B cell (primary cell): ENCODE results near the gene MTSS2. TPM values are rescaled to one million over a fixed set of nuclear protein-coding genes. Genes with fewer than 3 reads are reported as not detected.

Experiments used
- ATAC-seq: fragments of 200-7000 bp; cut with Tn5 transposase; one replicate; pipeline ENCODE4 v1.10.0; 2021; ENCODE audit warnings: low read depth, mild to moderate bottlenecking, moderate number of reproducible peaks, moderate library complexity
- CTCF ChIA-PET: fragments of 350-600 bp; sonication (Branson Sonifier 250); formaldehyde crosslinking; loops from one replicate; lab custom pipeline; 2021; ENCODE audit warnings: antibody characterized with exemption, inconsistent platforms; lab: Charles Lee
- POLR2A ChIA-PET: fragments of 350-600 bp; sonication (Branson Sonifier 250); formaldehyde crosslinking; loops from one replicate; lab custom pipeline; 2021; ENCODE audit warnings: antibody characterized with exemption; lab: Charles Lee
- DNase-seq: peaks from one replicate; pipeline ENCODE4 v3.0.0; 2013
- H2AFZ ChIP-seq: 2 replicates; pipeline ENCODE4 v1.6.1; 2012; ENCODE audit warnings: mild to moderate bottlenecking, low read depth, low read length; ENCODE audit not compliant: insufficient read depth, poor library complexity, severe bottlenecking
- H3K27ac ChIP-seq, 2 donors: 1 replicate in 1 of 2; 2 replicates in 1 of 2; pipeline ENCODE4 v1.5.1; 2012 to 2013; ENCODE audit warnings: low read length in 2 of 2, mild to moderate bottlenecking in 2 of 2, moderate library complexity in 1 of 2
- H3K27me3 ChIP-seq, 4 experiments: fragments of 200-600 bp in 1 of 4; sonication (generic) in 1 of 4; replicated peaks in 1 of 4; 1 replicate in 2 of 4; 2 replicates in 2 of 4; pipeline versions ENCODE4 v1.6.1 to v1.7.0; 2013 to 2016; ENCODE audit warnings: low read length in 3 of 4, mild to moderate bottlenecking in 2 of 4, mixed read lengths in 1 of 4, moderate library complexity in 1 of 4; ENCODE audit not compliant: insufficient read depth in 4 of 4, control insufficient read depth in 3 of 4; ENCODE audit errors: control extremely low read depth in 1 of 4
- H3K36me3 ChIP-seq, 2 experiments: replicated peaks in 1 of 2; 1 replicate in 1 of 2; 2 replicates in 1 of 2; pipeline versions ENCODE4 v1.6.1 to v1.7.1; 2013; ENCODE audit warnings: low read length in 1 of 2; ENCODE audit not compliant: insufficient read depth in 2 of 2, control insufficient read depth in 1 of 2; ENCODE audit errors: control extremely low read depth in 1 of 2, extremely low read depth in 1 of 2
- H3K4me1 ChIP-seq, 2 donors: fragments of 200-600 bp in 1 of 2; sonication (generic) in 1 of 2; 1 replicate in 1 of 2; 2 replicates in 1 of 2; pipeline versions ENCODE4 v1.5.1 to v1.6.1; 2013 to 2017; ENCODE audit warnings: low read length in 2 of 2; ENCODE audit not compliant: control insufficient read depth in 2 of 2, insufficient read depth in 2 of 2
- H3K4me2 ChIP-seq: replicated peaks from 2 replicates; pipeline ENCODE3; 2012; ENCODE audit warnings: mild to moderate bottlenecking, low read depth, low read length; ENCODE audit not compliant: poor library complexity, severe bottlenecking
- H3K4me3 ChIP-seq, 5 experiments: fragments of 200-600 bp in 1 of 5; sonication (generic) in 1 of 5; 1 replicate in 3 of 5; 2 replicates in 2 of 5; pipeline versions ENCODE4 v1.5.1 to v1.7.0; 2011 to 2016; ENCODE audit warnings: low read length in 4 of 5, mild to moderate bottlenecking in 4 of 5, low read depth in 2 of 5, control low read depth in 1 of 5, moderate library complexity in 1 of 5; ENCODE audit not compliant: insufficient read depth in 1 of 5; ENCODE audit errors: control extremely low read depth in 1 of 5, extremely low read depth in 1 of 5
- H3K79me2 ChIP-seq: fragments of 200-600 bp; sonication (generic); one replicate; pipeline ENCODE4 v1.6.0; 2016; ENCODE audit warnings: low read length; ENCODE audit not compliant: control insufficient read depth, insufficient read depth
- H3K9ac ChIP-seq: fragments of 200-600 bp; sonication (generic); 2 replicates; pipeline ENCODE4 v1.6.1; 2017; ENCODE audit warnings: mild to moderate bottlenecking, low read length, moderate library complexity
- H3K9me3 ChIP-seq, 3 donors: one replicate each; pipeline versions ENCODE4 v1.6.1 to v1.7.1; 2013; ENCODE audit warnings: low read length in 2 of 3; ENCODE audit not compliant: control insufficient read depth in 2 of 3, insufficient read depth in 1 of 3; ENCODE audit errors: control extremely low read depth in 1 of 3
- H4K20me1 ChIP-seq: 2 replicates; pipeline ENCODE4 v1.6.0; 2012; ENCODE audit warnings: mild to moderate bottlenecking, low read length; ENCODE audit not compliant: insufficient read depth, control insufficient read depth, poor library complexity, severe bottlenecking
- H3K27ac Mint-ChIP-seq: one replicate; pipeline ENCODE4 v1.8.0; 2021; ENCODE audit warnings: mixed read lengths
- H3K27me3 Mint-ChIP-seq: one replicate; pipeline ENCODE4 v1.8.0; 2021; ENCODE audit warnings: mixed read lengths
- H3K4me1 Mint-ChIP-seq: one replicate; pipeline ENCODE4 v1.8.0; 2021; ENCODE audit warnings: mixed read lengths
- H3K4me3 Mint-ChIP-seq: one replicate; pipeline ENCODE4 v1.8.0; 2021; ENCODE audit warnings: mixed read lengths
- H3K9me3 Mint-ChIP-seq: one replicate; pipeline ENCODE4 v1.8.0; 2022; ENCODE audit warnings: mixed read lengths; ENCODE audit not compliant: insufficient read depth
- CTCF ChIP-seq: fragments of 200-600 bp; IDR thresholded peaks from one replicate; pipeline ENCODE4 v1.8.0; 2022; ENCODE audit warnings: antibody characterized with exemption, mild to moderate bottlenecking
- EZH2 ChIP-seq: IDR thresholded peaks from 2 replicates; pipeline ENCODE4 v1.6.1; 2012; ENCODE audit warnings: borderline replicate concordance, low read depth, mild to moderate bottlenecking, moderate library complexity, low read length; ENCODE audit not compliant: insufficient read depth, poor library complexity, severe bottlenecking
- WGBS: methylation state at CpG from one replicate; pipeline ENCODE4 v1.1.5; 2013; ENCODE audit warnings: missing lambda C conversion rate; ENCODE audit not compliant: insufficient coverage; 5-methylcytosine and 5-hydroxymethylcytosine counted together
- intact Hi-C: fragments of 100-400 bp; cut with micrococcal nuclease; formaldehyde crosslinking; loops from one replicate; pipeline ENCODE4 v1.10.0; 2022
- polyA plus RNA-seq: library from polyadenylated mRNA; depleted of rRNA; stranded (reverse); fragments of >200 nt; gene quantifications from 2 replicates; pipeline ENCODE4 v1.2.3, GENCODE V29; 2012
- total RNA-seq, 2 donors: library from RNA; stranded (reverse); fragments of 120-200 nt in 1 of 2; gene quantifications; 1 replicate in 1 of 2; 2 replicates in 1 of 2; pipeline versions ENCODE4 v1.2.3 to v1.2.4, GENCODE V29; 2013 to 2022

The MTSS2 gene
- total and polyA plus RNA-seq, 2 donors (not counting 1 experiment from before 2014, with no cell fraction given): 1.6 to 2.6 TPM

DNA sequence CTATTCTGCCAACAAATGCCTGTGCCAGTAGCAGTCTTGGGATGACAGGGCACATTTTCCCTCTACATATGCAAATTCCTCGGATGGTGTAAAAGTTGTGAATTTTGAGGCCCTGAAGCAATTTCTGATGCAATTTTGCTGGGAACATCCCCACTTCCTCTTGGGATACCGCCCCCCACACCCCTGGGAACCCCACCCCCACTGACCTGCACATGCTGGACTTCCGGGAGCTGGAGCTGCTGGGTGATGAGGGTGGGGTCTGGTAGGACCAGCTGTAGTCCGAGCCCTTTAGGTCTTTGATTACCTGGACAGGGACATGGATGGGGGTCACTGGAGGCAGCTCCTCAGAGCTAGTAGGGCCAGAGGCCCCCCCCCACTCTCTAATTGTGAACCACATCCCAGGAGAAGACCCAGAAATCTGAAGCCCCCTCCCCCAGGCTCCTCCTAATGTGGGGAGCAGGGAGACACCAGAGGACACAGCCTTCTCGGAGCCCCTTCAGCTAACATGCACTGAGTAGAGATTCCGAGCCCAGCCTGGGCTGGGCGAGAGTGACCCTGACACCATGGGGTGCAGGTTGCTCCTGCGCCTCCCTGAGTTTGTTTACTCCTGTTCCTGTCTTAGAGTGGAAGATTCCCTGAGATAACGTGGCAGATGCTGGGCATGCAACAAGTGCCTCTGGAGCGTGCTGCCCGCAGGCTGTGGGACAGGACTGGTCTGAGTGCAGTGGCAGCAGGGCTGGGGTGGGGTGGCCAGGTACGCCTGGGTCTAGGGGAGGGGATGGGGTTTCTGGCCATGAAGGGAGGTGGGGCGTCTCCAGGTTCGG is 9.0 kb downstream of the MTSS2 start:
- intact Hi-C loops: no loop called here

More for the DNA sequence above, 9.0 kb downstream of the MTSS2 start:
- DNase-seq (no peak), ATAC-seq (no peak)
- Mint-ChIP-seq H3K4me1 (no peaks in the 10 kb centered on the region), H3K9me3 (no peaks in the 10 kb centered on the region), H3K27me3 (no peaks in the 10 kb centered on the region), H3K27ac (no peak overlapping the region), H3K4me3 (no peak overlapping the region)
- ChIA-PET POLR2A (no interaction called here), CTCF (no interaction called here)
- Histone ChIP-seq H3K36me3 (no peaks in the 10 kb centered on the region), H3K4me3 (no peak overlapping the region), H3K4me2 (no peak overlapping the region), H3K9ac (no peak overlapping the region), H3K79me2 (no peaks in the 10 kb centered on the region), H4K20me1 (no peaks in the 10 kb centered on the region), H3K9me3 (no peaks in the 10 kb centered on the region), H3K27ac (no peak overlapping the region), H2AFZ (no peak overlapping the region), H3K4me1 (no peaks in the 10 kb centered on the region), H3K27me3 (no peaks in the 10 kb centered on the region)
- no peak for TF ChIP-seq EZH2
- no peak for TF ChIP-seq CTCF
- 93% methylated on average over 10 of the region's 14 CpGs for WGBS
